ENCODE data around the gene CLCN1.
"Not testable (repeated sequence)": the region's sequence is repeated elsewhere in the genome, so short reads cannot be mapped to it uniquely, and the experiment has no call there.

The CLCN1 gene

GRCh38 chr7:143385891-143386781 lies 70.2 kb downstream of the CLCN1 start:
- Histone ChIP-seq H3K9ac (ENCODE audit: low read depth, low read length) (no peak overlapping the region), H3K4me1 (ENCODE audit: insufficient read depth, low read length) (peaks cover 15% of the 10 kb centered on the region; the same call in 1 of the 2 replicates), H3K9me3 (ENCODE audit: control insufficient read depth, insufficient read depth, low read length) (no peaks in the 10 kb centered on the region), H3K36me3 (ENCODE audit: insufficient read depth, low read length) (peaks cover 23% of the 10 kb centered on the region)

GRCh38 chr7:143387156-143387975 lies 71.5 kb downstream of the CLCN1 start:
- peaks cover 30% of the 10 kb centered on the region for H3K36me3 ChIP-seq (ENCODE audit: insufficient read depth, low read length)
- no peak overlapping the region for H3K9ac ChIP-seq (ENCODE audit: low read depth, low read length)
- H3K9me3 ChIP-seq (ENCODE audit: control insufficient read depth, insufficient read depth, low read length): no peaks in the 10 kb centered on the region
- peaks cover 15% of the 10 kb centered on the region; the same call in 1 of the 2 replicates for H3K4me1 ChIP-seq (ENCODE audit: insufficient read depth, low read length)

- Histone ChIP-seq H3K9ac (ENCODE audit: low read depth, low read length) (no peak overlapping the region), H3K36me3 (ENCODE audit: insufficient read depth, low read length) (peaks cover 30% of the 10 kb centered on the region), H3K9me3 (ENCODE audit: control insufficient read depth, insufficient read depth, low read length) (no peaks in the 10 kb centered on the region), H3K4me1 (ENCODE audit: insufficient read depth, low read length) (peaks cover 15% of the 10 kb centered on the region; the same call in 1 of the 2 replicates)
These were observed 72.1 kb downstream of the CLCN1 start for GRCh38 chr7:143388051-143388450.

GRCh38 chr7:143388491-143389101 lies 72.7 kb downstream of the CLCN1 start:
- no peaks in the 10 kb centered on the region for H3K9me3 ChIP-seq (ENCODE audit: control insufficient read depth, insufficient read depth, low read length)
- H3K4me1 ChIP-seq (ENCODE audit: insufficient read depth, low read length): peaks cover 13% of the 10 kb centered on the region; the same call in 1 of the 2 replicates
- peaks cover 29% of the 10 kb centered on the region for H3K36me3 ChIP-seq (ENCODE audit: insufficient read depth, low read length)

GRCh38 chr7:143389316-143390103 lies 73.6 kb downstream of the CLCN1 start:
- Histone ChIP-seq H3K36me3 (ENCODE audit: insufficient read depth, low read length) (peaks cover 24% of the 10 kb centered on the region), H3K4me1 (ENCODE audit: insufficient read depth, low read length) (peaks cover 8% of the 10 kb centered on the region; the same call in 1 of the 2 replicates), H3K9ac (ENCODE audit: low read depth, low read length) (no peak overlapping the region)

More at GRCh38 chr7:143388491-143389101, 72.7 kb downstream of the CLCN1 start:
- no peak overlapping the region for H3K9ac ChIP-seq (ENCODE audit: low read depth, low read length)

GRCh38 chr7:143390104-143390772 lies 74.3 kb downstream of the CLCN1 start:
- H3K4me1 ChIP-seq (ENCODE audit: insufficient read depth, low read length): peaks cover 2% of the 10 kb centered on the region; the same call in 1 of the 2 replicates
- no peak overlapping the region for H3K9ac ChIP-seq (ENCODE audit: low read depth, low read length)
- no peaks in the 10 kb centered on the region for H3K9me3 ChIP-seq (ENCODE audit: control insufficient read depth, insufficient read depth, low read length)
- H3K36me3 ChIP-seq (ENCODE audit: insufficient read depth, low read length): peaks cover 24% of the 10 kb centered on the region

More at GRCh38 chr7:143389316-143390103, 73.6 kb downstream of the CLCN1 start:
- no peaks in the 10 kb centered on the region for H3K9me3 ChIP-seq (ENCODE audit: control insufficient read depth, insufficient read depth, low read length)

GRCh38 chr7:143390773-143391317 lies 74.9 kb downstream of the CLCN1 start:
- no peaks in the 10 kb centered on the region for H3K9me3 ChIP-seq (ENCODE audit: control insufficient read depth, insufficient read depth, low read length)
- H3K9ac ChIP-seq (ENCODE audit: low read depth, low read length): no peak overlapping the region
- H3K36me3 ChIP-seq (ENCODE audit: insufficient read depth, low read length): peaks cover 24% of the 10 kb centered on the region
- H3K4me1 ChIP-seq (ENCODE audit: insufficient read depth, low read length): no peaks in the 10 kb centered on the region; the same call in 1 of the 2 replicates

- Histone ChIP-seq H3K9me3 (ENCODE audit: control insufficient read depth, insufficient read depth, low read length) (no peaks in the 10 kb centered on the region), H3K36me3 (ENCODE audit: insufficient read depth, low read length) (peaks cover 28% of the 10 kb centered on the region), H3K9ac (ENCODE audit: low read depth, low read length) (no peak overlapping the region), H3K4me1 (ENCODE audit: insufficient read depth, low read length) (no peaks in the 10 kb centered on the region)
These were observed 75.8 kb downstream of the CLCN1 start for GRCh38 chr7:143391462-143392404.

- H3K9me3 ChIP-seq (ENCODE audit: control insufficient read depth, insufficient read depth, low read length); H3K4me1 ChIP-seq (ENCODE audit: insufficient read depth, low read length); H3K9ac ChIP-seq (ENCODE audit: low read depth, low read length): not testable (repeated sequence)
- peaks cover 28% of the 10 kb centered on the region for H3K36me3 ChIP-seq (ENCODE audit: insufficient read depth, low read length)
These were observed 76.5 kb downstream of the CLCN1 start for GRCh38 chr7:143392427-143392826.

- no peak overlapping the region for H3K9ac ChIP-seq (ENCODE audit: low read depth, low read length)
- H3K4me1 ChIP-seq (ENCODE audit: insufficient read depth, low read length): no peaks in the 10 kb centered on the region
- H3K36me3 ChIP-seq (ENCODE audit: insufficient read depth, low read length): peaks cover 28% of the 10 kb centered on the region
- no peaks in the 10 kb centered on the region for H3K9me3 ChIP-seq (ENCODE audit: control insufficient read depth, insufficient read depth, low read length)
These were observed 77.0 kb downstream of the CLCN1 start for GRCh38 chr7:143392875-143393266.

- H3K4me1 ChIP-seq (ENCODE audit: insufficient read depth, low read length): no peaks in the 10 kb centered on the region
- peaks cover 30% of the 10 kb centered on the region for H3K36me3 ChIP-seq (ENCODE audit: insufficient read depth, low read length)
- H3K9me3 ChIP-seq (ENCODE audit: control insufficient read depth, insufficient read depth, low read length): no peaks in the 10 kb centered on the region
- no peak overlapping the region for H3K9ac ChIP-seq (ENCODE audit: low read depth, low read length)
These were observed 77.5 kb downstream of the CLCN1 start for GRCh38 chr7:143393267-143394041.

GRCh38 chr7:143394068-143394467 lies 78.2 kb downstream of the CLCN1 start:
- H3K4me1 ChIP-seq (ENCODE audit: insufficient read depth, low read length): no peaks in the 10 kb centered on the region
- H3K9ac ChIP-seq (ENCODE audit: low read depth, low read length): no peak overlapping the region
- no peaks in the 10 kb centered on the region for H3K9me3 ChIP-seq (ENCODE audit: control insufficient read depth, insufficient read depth, low read length)
- H3K36me3 ChIP-seq (ENCODE audit: insufficient read depth, low read length): peaks cover 34% of the 10 kb centered on the region
